ENCODE results near the gene TMEM176B.

TMEM176B gene

GRCh38 chr7:150826061-150826849, 26.1 kb upstream of the TMEM176B start:
- DNase-seq (ENCODE audit: low read depth, low spot score) = no peak
- H3K36me3 ChIP-seq (ENCODE audit: insufficient read depth, low read length) = no peaks in the 10 kb centered on the region
- no peak overlapping the region for H3K27ac ChIP-seq
- H3K4me3 ChIP-seq = no peak overlapping the region
- TF ChIP-seq POLR2AphosphoS5 (IDR thresholded peaks at IDR 0.05; ENCODE audit: borderline replicate concordance, low read depth, low read length) (no peak), EZH2 (IDR thresholded peaks at IDR 0.05) (no peak), FOXP2 (optimal IDR thresholded peaks at IDR 0.05; ENCODE audit: control extremely low read depth, extremely low read length, insufficient read depth) (no peak)
- no peaks in the 10 kb centered on the region for H3K9me3 ChIP-seq (ENCODE audit: low read depth, low read length)
- H3K9ac ChIP-seq (ENCODE audit: insufficient read length) = no peak overlapping the region

DNA sequence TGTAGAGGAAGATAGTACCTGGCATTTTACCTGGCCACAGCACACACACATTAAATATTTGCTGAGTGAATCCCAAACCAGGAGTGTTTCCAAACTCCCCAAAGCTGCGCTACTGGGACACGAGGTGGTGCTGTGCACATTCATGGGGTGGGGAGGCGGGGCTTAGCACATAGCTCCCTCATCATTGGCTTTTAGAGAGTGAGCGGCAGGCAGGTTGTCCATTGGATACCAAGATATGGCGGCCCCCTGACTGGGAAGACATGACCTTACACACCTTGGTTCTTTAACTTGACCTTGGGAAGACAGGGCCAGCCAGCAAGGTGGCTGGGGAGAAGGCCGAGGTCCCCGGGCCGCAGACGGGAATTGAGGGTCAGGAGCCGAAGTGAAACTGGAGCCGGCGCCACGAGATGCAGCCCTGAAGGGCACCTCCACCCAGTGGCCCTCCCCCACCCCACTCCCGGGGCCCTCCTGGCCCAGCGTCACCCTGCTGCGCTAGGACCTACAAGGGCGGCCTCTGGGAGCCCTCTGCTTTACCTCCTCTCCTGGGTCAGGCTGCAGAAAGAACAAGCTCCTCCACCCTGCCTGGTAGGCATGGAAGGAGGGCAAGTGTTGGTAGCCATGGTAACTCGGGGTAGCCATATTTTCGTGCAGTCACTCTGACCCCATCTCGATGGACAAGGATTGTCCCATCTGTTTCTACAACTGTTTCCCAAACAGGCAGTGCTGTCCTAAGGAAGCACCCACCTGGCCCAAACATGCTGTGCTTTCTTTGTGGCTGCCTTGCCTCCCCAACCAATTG, 24.4 kb upstream of the TMEM176B start:
- H3K9me3 ChIP-seq (ENCODE audit: low read depth, low read length) = no peaks in the 10 kb centered on the region
- H3K27ac ChIP-seq = no peak overlapping the region
- no peaks in the 10 kb centered on the region for H3K36me3 ChIP-seq (ENCODE audit: insufficient read depth, low read length)
- TF ChIP-seq POLR2AphosphoS5 (IDR thresholded peaks at IDR 0.05; ENCODE audit: borderline replicate concordance, low read depth, low read length) (no peak), EZH2 (IDR thresholded peaks at IDR 0.05) (no peak), FOXP2 (optimal IDR thresholded peaks at IDR 0.05; ENCODE audit: control extremely low read depth, extremely low read length, insufficient read depth) (no peak)
- DNase-seq (ENCODE audit: low read depth, low spot score) = no peak
- H3K4me3 ChIP-seq = no peak overlapping the region
- no peak overlapping the region for H3K9ac ChIP-seq (ENCODE audit: insufficient read length)

DNA sequence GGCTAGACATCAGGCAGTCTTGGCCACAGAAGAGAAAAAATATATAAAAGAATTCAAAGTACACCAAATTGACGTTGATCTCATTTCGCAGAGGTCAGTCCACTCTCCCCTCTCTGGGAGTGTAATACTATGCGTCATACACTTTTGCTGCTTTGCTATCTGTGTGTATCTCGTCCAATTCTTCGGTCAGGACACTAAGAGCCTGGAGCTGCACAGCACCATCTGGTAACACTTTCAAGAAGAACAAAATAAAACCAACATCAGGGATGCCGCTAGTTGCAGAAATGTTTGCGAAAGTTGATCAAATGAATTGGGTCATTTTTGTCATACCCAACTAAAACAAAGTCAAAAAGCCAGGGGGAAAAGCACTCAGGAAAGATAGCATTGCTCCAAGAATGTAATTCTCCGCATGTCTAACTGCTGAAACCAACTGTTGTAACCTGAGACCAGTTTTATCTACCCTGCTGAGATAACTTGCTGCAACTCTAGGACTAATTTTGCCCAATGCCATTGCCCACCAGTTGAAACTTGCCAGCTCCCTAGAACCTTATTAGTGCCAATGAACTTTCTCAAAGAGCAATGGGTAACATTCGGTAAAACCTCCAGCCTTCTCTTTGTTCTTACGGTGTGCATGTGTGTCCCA, 23.4 kb upstream of the TMEM176B start:
- no peak overlapping the region for H3K27ac ChIP-seq
- no peak overlapping the region for H3K9ac ChIP-seq (ENCODE audit: insufficient read length)
- no peak overlapping the region for H3K4me3 ChIP-seq
- DNase-seq (ENCODE audit: low read depth, low spot score) = no peak
- no peaks in the 10 kb centered on the region for H3K9me3 ChIP-seq (ENCODE audit: low read depth, low read length)
- TF ChIP-seq EZH2 (IDR thresholded peaks at IDR 0.05) (no peak), POLR2AphosphoS5 (IDR thresholded peaks at IDR 0.05; ENCODE audit: borderline replicate concordance, low read depth, low read length) (no peak), FOXP2 (optimal IDR thresholded peaks at IDR 0.05; ENCODE audit: control extremely low read depth, extremely low read length, insufficient read depth) (no peak)
- H3K36me3 ChIP-seq (ENCODE audit: insufficient read depth, low read length) = no peaks in the 10 kb centered on the region

- DNase-seq (ENCODE audit: low read depth, low spot score) = no peak
- no peak overlapping the region for H3K4me3 ChIP-seq
- no peak overlapping the region for H3K9ac ChIP-seq (ENCODE audit: insufficient read length)
- H3K9me3 ChIP-seq (ENCODE audit: low read depth, low read length) = no peaks in the 10 kb centered on the region
- no peak overlapping the region for H3K27ac ChIP-seq
- TF ChIP-seq EZH2 (IDR thresholded peaks at IDR 0.05) (no peak), POLR2AphosphoS5 (IDR thresholded peaks at IDR 0.05; ENCODE audit: borderline replicate concordance, low read depth, low read length) (no peak), FOXP2 (optimal IDR thresholded peaks at IDR 0.05; ENCODE audit: control extremely low read depth, extremely low read length, insufficient read depth) (no peak)
- no peaks in the 10 kb centered on the region for H3K36me3 ChIP-seq (ENCODE audit: insufficient read depth, low read length)
Measured at GRCh38 chr7:150823043-150823442, 22.9 kb upstream of the TMEM176B start.

DNA sequence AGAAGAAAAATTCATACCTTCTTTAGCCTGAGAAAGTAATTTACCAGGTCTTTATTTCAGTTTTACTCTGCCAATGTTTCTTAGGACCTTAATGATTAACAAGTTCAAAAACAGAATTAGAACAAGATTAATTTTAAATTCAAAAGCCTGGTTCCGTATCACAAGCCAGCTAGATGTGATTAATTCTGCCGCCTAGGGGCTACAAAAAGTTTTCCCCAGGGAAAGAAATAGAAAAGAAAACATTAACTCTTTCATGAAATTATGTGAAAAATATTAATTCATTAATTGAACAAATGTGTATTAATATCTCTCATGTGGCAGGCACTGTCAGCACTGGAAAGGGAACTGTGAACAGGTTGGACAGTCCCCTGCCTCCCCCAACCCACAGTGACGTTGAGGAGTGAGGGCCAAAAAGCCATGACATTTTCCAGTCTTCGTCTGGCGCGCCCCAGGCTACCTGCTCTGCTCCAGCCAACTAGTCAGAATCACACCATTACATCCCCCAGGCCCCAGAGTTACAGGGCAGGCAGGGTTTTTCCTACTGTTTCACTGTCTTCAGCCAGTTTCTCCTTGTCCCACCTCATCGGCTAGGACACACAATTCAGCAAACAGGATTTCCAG, 20.5 kb upstream of the TMEM176B start:
- no peak overlapping the region for H3K9ac ChIP-seq (ENCODE audit: insufficient read length)
- no peaks in the 10 kb centered on the region for H3K36me3 ChIP-seq (ENCODE audit: insufficient read depth, low read length)
- peaks cover 6% of the 10 kb centered on the region; the same call in 1 of the 2 replicates for H3K9me3 ChIP-seq (ENCODE audit: low read depth, low read length)
- TF ChIP-seq POLR2AphosphoS5 (IDR thresholded peaks at IDR 0.05; ENCODE audit: borderline replicate concordance, low read depth, low read length) = no peak
- TF ChIP-seq FOXP2 (optimal IDR thresholded peaks at IDR 0.05; ENCODE audit: control extremely low read depth, extremely low read length, insufficient read depth) = no peak
- no peak for TF ChIP-seq EZH2 (IDR thresholded peaks at IDR 0.05)
- H3K27ac ChIP-seq = no peak overlapping the region
- no peak for DNase-seq (ENCODE audit: low read depth, low spot score)
- no peak overlapping the region for H3K4me3 ChIP-seq

DNA sequence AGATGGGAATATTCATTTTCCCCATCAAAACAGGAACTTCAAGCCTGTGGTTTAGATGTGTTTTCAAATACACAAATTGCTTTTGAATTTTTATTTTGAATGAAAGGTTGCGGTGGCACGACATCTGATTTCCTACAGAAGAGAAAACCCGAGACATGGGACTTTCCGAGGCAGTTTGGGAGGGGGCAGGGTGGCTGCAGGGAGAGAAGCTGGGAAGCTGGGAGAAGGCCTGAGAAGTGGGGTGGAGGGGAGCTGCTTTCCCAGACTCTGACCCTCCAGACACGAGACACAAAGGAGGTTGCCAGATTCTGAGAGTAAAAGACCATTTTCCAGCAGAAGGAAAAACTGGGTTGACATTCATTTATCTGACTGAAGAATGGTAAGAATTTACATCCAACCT, 20.0 kb upstream of the TMEM176B start:
- Histone ChIP-seq H3K9me3 (ENCODE audit: low read depth, low read length) (peaks cover 6% of the 10 kb centered on the region; the same call in 1 of the 2 replicates), H3K4me3 (no peak overlapping the region), H3K27ac (no peak overlapping the region), H3K9ac (ENCODE audit: insufficient read length) (no peak overlapping the region), H3K36me3 (ENCODE audit: insufficient read depth, low read length) (no peaks in the 10 kb centered on the region)
- TF ChIP-seq FOXP2 (optimal IDR thresholded peaks at IDR 0.05; ENCODE audit: control extremely low read depth, extremely low read length, insufficient read depth) (no peak), EZH2 (IDR thresholded peaks at IDR 0.05) (no peak), POLR2AphosphoS5 (IDR thresholded peaks at IDR 0.05; ENCODE audit: borderline replicate concordance, low read depth, low read length) (no peak)
- no peak for DNase-seq (ENCODE audit: low read depth, low spot score)

DNA sequence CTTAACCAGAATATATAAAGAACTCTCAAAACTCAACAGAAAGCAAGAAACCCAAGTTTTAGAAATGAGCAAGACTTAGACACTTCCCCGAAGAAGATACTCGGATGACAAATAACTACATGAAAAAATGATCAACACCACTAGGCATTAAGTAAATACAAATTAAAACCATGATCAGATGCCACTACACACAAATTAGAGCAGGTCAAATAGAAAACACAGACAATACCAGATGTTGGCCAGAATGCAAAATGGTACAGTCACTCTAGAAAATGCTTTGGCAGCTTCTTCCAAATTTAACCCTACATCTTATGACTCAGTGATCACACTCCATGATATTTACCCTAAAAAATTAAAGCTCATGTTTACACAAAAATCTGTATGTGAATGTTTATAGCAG, 18.8 kb upstream of the TMEM176B start:
- no peak overlapping the region for H3K9ac ChIP-seq (ENCODE audit: insufficient read length)
- TF ChIP-seq EZH2 (IDR thresholded peaks at IDR 0.05) = no peak
- TF ChIP-seq FOXP2 (optimal IDR thresholded peaks at IDR 0.05; ENCODE audit: control extremely low read depth, extremely low read length, insufficient read depth) = no peak
- no peak for TF ChIP-seq POLR2AphosphoS5 (IDR thresholded peaks at IDR 0.05; ENCODE audit: borderline replicate concordance, low read depth, low read length)
- peaks cover 6% of the 10 kb centered on the region; the same call in 1 of the 2 replicates for H3K9me3 ChIP-seq (ENCODE audit: low read depth, low read length)
- no peak for DNase-seq (ENCODE audit: low read depth, low spot score)
- H3K4me3 ChIP-seq = no peak overlapping the region
- H3K27ac ChIP-seq = no peak overlapping the region
- H3K36me3 ChIP-seq (ENCODE audit: insufficient read depth, low read length) = no peaks in the 10 kb centered on the region
